Measurements from ENCODE around the gene SLC35B3. TPM values are rescaled to one million over a fixed set of nuclear protein-coding genes. Genes with fewer than 3 reads are reported as not detected.

Gene SLC35B3
- total RNA-seq, 3 donors from 2014 or later (not counting 1 experiment from before 2014, with no cell fraction given), result 7.1 to 9.0 (median 7.8) TPM

DNA sequence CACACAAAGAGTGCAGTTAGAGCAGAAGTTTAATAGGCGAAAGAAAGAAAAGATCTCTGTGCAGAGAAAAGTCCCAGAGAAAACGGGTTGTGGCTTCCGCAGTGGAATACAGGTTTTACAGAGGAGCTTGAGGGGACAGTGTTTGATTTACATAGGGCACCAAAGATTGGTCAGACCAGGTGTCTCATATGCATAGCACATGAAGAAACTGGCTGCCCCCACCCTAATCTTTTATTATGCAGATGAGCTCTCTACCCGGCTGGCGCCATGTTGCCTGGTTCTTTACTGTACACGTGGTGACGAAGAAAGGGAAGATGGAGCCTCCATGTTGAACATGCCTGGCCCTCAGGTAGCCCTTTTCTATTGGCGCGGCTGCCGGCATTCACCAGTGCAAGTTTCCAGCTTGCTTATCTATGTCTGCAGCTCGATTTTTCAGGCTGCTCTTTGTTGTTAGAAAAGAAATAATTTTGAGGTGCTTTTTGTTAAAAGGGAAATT is 47.4 kb downstream of the SLC35B3 start:
- no peak overlapping the region for H3K4me3 ChIP-seq (ENCODE audit: low read length)
- no peaks in the 10 kb centered on the region for H3K9me3 ChIP-seq (ENCODE audit: control insufficient read depth, insufficient read depth, low read length)
- WGBS (ENCODE audit: insufficient coverage), result 82% methylated on average over 11 of the region's 11 CpGs
- TF ChIP-seq, protein P1, sequence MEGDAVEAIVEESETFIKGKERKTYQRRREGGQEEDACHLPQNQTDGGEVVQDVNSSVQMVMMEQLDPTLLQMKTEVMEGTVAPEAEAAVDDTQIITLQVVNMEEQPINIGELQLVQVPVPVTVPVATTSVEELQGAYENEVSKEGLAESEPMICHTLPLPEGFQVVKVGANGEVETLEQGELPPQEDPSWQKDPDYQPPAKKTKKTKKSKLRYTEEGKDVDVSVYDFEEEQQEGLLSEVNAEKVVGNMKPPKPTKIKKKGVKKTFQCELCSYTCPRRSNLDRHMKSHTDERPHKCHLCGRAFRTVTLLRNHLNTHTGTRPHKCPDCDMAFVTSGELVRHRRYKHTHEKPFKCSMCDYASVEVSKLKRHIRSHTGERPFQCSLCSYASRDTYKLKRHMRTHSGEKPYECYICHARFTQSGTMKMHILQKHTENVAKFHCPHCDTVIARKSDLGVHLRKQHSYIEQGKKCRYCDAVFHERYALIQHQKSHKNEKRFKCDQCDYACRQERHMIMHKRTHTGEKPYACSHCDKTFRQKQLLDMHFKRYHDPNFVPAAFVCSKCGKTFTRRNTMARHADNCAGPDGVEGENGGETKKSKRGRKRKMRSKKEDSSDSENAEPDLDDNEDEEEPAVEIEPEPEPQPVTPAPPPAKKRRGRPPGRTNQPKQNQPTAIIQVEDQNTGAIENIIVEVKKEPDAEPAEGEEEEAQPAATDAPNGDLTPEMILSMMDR (IDR thresholded peaks at IDR 0.05), result no peak
- no peak overlapping the region for H3K27ac ChIP-seq (ENCODE audit: low read length)
- H3K4me3 Mint-ChIP-seq, result no peak overlapping the region
- peaks cover 0 to 2% of the 10 kb centered on the region in 2 donors for H3K27me3 Mint-ChIP-seq (ENCODE audit: low read depth in 2 of 2)
- no peak overlapping the region for H3K27ac Mint-ChIP-seq
- peaks cover 3% of the 10 kb centered on the region for H3K4me1 ChIP-seq (ENCODE audit: control insufficient read depth, insufficient read depth, low read length)
- DNase-seq (no peak), ATAC-seq (no peak)
- peaks cover 6 to 14% of the 10 kb centered on the region in 2 donors for H3K4me1 Mint-ChIP-seq
- no peaks in the 10 kb centered on the region for H3K36me3 ChIP-seq (ENCODE audit: control insufficient read depth, insufficient read depth, low read length)
- no peaks in the 10 kb centered on the region for H3K36me3 Mint-ChIP-seq
- intact Hi-C loops (cut with micrococcal nuclease), result no loop called here
- no peaks in the 10 kb centered on the region for H3K27me3 ChIP-seq (ENCODE audit: control insufficient read depth, insufficient read depth, low read length)
- no peaks in the 10 kb centered on the region for H3K9me3 Mint-ChIP-seq

DNA sequence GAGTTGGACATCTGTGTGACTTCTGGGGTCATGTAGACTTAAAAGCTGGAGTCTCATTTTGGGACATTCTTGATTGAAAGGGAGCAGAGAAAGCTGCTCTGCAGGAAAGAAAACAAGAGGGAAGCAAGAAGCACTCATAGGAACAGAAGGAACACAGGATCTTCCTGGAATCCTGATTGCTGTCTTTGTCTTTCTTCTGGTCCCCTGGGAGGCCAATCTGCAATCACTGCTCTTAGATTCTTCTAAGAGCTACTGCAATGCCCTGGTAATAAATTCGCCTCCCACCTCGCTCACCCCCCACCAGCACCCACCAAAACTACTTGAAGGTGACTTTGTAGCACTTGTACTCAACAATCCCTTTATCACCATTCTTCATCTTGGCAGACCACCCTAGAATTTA is 51.8 kb downstream of the SLC35B3 start:
- Mint-ChIP-seq H3K4me1 (no peaks in the 10 kb centered on the region), H3K27me3 (ENCODE audit: low read depth in 2 of 2) (peaks cover 17 to 19% of the 10 kb centered on the region in 2 donors), H3K4me3 (no peak overlapping the region), H3K36me3 (no peaks in the 10 kb centered on the region), H3K9me3 (peaks cover 2 to 5% of the 10 kb centered on the region in 2 donors), H3K27ac (no peak overlapping the region)
- Histone ChIP-seq H3K27me3 (ENCODE audit: control insufficient read depth, insufficient read depth, low read length) (no peaks in the 10 kb centered on the region), H3K27ac (ENCODE audit: low read length) (no peak overlapping the region), H3K9me3 (ENCODE audit: control insufficient read depth, insufficient read depth, low read length) (no peaks in the 10 kb centered on the region), H3K4me3 (ENCODE audit: low read length) (no peak overlapping the region), H3K4me1 (ENCODE audit: control insufficient read depth, insufficient read depth, low read length) (no peaks in the 10 kb centered on the region), H3K36me3 (ENCODE audit: control insufficient read depth, insufficient read depth, low read length) (no peaks in the 10 kb centered on the region)
- TF ChIP-seq, protein P1 (IDR thresholded peaks at IDR 0.05), result no peak
- ATAC-seq (no peak), DNase-seq (no peak)
- intact Hi-C loops (cut with micrococcal nuclease), result no loop called here
- 84% methylated on average over 2 of the region's 2 CpGs for WGBS (ENCODE audit: insufficient coverage)

DNA sequence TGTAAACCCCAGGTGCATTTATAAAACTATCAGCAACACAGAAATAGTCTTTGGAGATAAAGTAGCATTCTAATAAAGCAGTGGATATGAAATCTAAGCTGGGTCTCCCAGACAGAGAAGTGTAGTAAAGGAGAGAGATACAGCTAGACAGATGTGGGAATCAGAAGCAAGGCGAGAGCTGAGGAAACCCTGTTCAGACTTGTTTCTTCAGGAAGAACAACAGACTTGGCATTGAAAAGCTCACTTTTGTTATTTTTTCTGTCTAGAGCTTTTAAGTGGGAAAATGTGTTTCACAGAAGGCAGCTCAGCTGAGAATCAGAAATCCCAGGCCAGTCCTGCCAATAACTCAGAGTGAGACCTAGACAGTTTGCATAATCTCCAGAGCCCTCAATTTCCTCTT is 52.9 kb downstream of the SLC35B3 start:
- no peaks in the 10 kb centered on the region for H3K36me3 ChIP-seq (ENCODE audit: control insufficient read depth, insufficient read depth, low read length)
- no peaks in the 10 kb centered on the region for H3K9me3 ChIP-seq (ENCODE audit: control insufficient read depth, insufficient read depth, low read length)
- TF ChIP-seq, protein P1 (IDR thresholded peaks at IDR 0.05), result no peak
- no peaks in the 10 kb centered on the region for H3K4me1 Mint-ChIP-seq
- intact Hi-C loops (cut with micrococcal nuclease), result no loop called here
- no peaks in the 10 kb centered on the region for H3K4me1 ChIP-seq (ENCODE audit: control insufficient read depth, insufficient read depth, low read length)
- H3K27me3 Mint-ChIP-seq (ENCODE audit: low read depth in 2 of 2), result peaks cover 17 to 19% of the 10 kb centered on the region in 2 donors
- H3K27me3 ChIP-seq (ENCODE audit: control insufficient read depth, insufficient read depth, low read length), result no peaks in the 10 kb centered on the region
- no peak overlapping the region for H3K4me3 ChIP-seq (ENCODE audit: low read length)
- H3K27ac Mint-ChIP-seq, result no peak overlapping the region
- no peaks in the 10 kb centered on the region for H3K36me3 Mint-ChIP-seq
- no peak overlapping the region for H3K27ac ChIP-seq (ENCODE audit: low read length)
- ATAC-seq (no peak), DNase-seq (no peak)
- H3K9me3 Mint-ChIP-seq, result peaks cover 2 to 5% of the 10 kb centered on the region in 2 donors
- H3K4me3 Mint-ChIP-seq, result no peak overlapping the region
- 93% methylated on average over 1 of the region's 1 CpG for WGBS (ENCODE audit: insufficient coverage)

DNA sequence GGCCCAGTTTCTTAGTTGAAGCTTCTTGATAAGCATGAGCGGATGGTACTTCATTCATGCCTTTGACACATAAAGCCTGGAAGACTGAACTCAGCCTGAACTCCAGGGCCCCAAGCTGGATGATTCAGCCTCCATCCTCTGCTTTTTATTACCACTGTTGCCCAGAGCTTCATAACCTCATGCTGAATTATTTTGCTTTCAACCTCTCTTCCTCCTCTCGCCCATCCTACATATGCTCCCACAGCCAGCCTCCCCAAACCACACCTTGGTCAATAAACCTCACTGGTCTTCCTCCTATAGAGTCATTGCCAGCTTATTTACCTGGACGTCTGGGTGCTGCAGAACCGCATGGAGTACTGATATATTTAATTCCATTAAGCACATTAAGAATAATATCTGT is 59.4 kb downstream of the SLC35B3 start:
- TF ChIP-seq, protein P1 (IDR thresholded peaks at IDR 0.05), result no peak
- Histone ChIP-seq H3K4me3 (ENCODE audit: low read length) (no peak overlapping the region), H3K27ac (ENCODE audit: low read length) (no peak overlapping the region), H3K27me3 (ENCODE audit: control insufficient read depth, insufficient read depth, low read length) (no peaks in the 10 kb centered on the region), H3K9me3 (ENCODE audit: control insufficient read depth, insufficient read depth, low read length) (no peaks in the 10 kb centered on the region), H3K36me3 (ENCODE audit: control insufficient read depth, insufficient read depth, low read length) (no peaks in the 10 kb centered on the region), H3K4me1 (ENCODE audit: control insufficient read depth, insufficient read depth, low read length) (no peaks in the 10 kb centered on the region)
- no peaks in the 10 kb centered on the region for H3K4me1 Mint-ChIP-seq
- no peak overlapping the region for H3K4me3 Mint-ChIP-seq
- no peaks in the 10 kb centered on the region for H3K36me3 Mint-ChIP-seq
- WGBS (ENCODE audit: insufficient coverage), result 74% methylated on average over 2 of the region's 4 CpGs
- H3K27ac Mint-ChIP-seq, result no peak overlapping the region
- H3K27me3 Mint-ChIP-seq (ENCODE audit: low read depth in 2 of 2), result peaks cover 22% of the 10 kb centered on the region in 2 donors
- DNase-seq (no peak), ATAC-seq (no peak)
- intact Hi-C loops (cut with micrococcal nuclease), result no loop called here
- H3K9me3 Mint-ChIP-seq, result peaks cover 7 to 8% of the 10 kb centered on the region in 2 donors
